Breast epithelium (tissue), 4 donors: Measurements from ENCODE around the gene E2F4. TPM values are rescaled to one million over a fixed set of nuclear protein-coding genes. Genes with fewer than 3 reads are reported as not detected.

Experiments used
- DNase-seq, 2 donors: peaks; one replicate each; pipeline ENCODE4 v3.0.0-alpha.2; 2019; ENCODE audit warnings: low spot score in 2 of 2
- H3K27ac ChIP-seq, 2 donors: fragments of 200-600 bp; sonication (generic) in 1 of 2; one replicate each; pipeline ENCODE4 v1.5.1; 2016 to 2019; ENCODE audit warnings: mild to moderate bottlenecking in 1 of 2
- H3K27me3 ChIP-seq, 2 donors: fragments of 200-600 bp; sonication (generic) in 1 of 2; one replicate each; pipeline versions ENCODE4 v1.5.1 to v1.6.0; 2017 to 2019; ENCODE audit warnings: control low read depth in 1 of 2, mild to moderate bottlenecking in 1 of 2
- H3K36me3 ChIP-seq: fragments of 200-600 bp; one replicate; pipeline ENCODE4 v1.5.1; 2019
- H3K4me1 ChIP-seq, 2 donors: fragments of 200-600 bp; sonication (generic); one replicate each; pipeline ENCODE4 v1.5.1; 2016 to 2019; ENCODE audit warnings: control low read depth in 1 of 2
- H3K4me3 ChIP-seq, 3 donors: fragments of 200-600 bp; sonication (generic); 1 replicate in 2 of 3; 2 replicates in 1 of 3; pipeline ENCODE4 v1.5.1; 2016 to 2019; ENCODE audit warnings: mild to moderate bottlenecking in 3 of 3, moderate library complexity in 2 of 3
- H3K9me3 ChIP-seq, 2 donors: fragments of 200-600 bp; sonication (generic) in 1 of 2; one replicate each; pipeline ENCODE4 v1.5.1; 2016 to 2019; ENCODE audit warnings: control low read depth in 1 of 2
- POLR2A ChIP-seq: fragments of 450-650 bp; IDR thresholded peaks from one replicate; pipeline ENCODE4 v1.6.1; 2016; ENCODE audit warnings: antibody characterized with exemption, mild to moderate bottlenecking, moderate library complexity
- POLR2AphosphoS5 ChIP-seq, 3 donors: sonication (generic); formaldehyde crosslinking; IDR thresholded peaks; one replicate each; pipeline ENCODE4 v1.6.1; 2017; ENCODE audit warnings: antibody characterized with exemption in 3 of 3
- intact Hi-C: fragments of 100-400 bp; cut with DNase I; formaldehyde crosslinking; loops from one replicate; pipeline ENCODE4 v1.15.1; 2023; ENCODE audit warnings: low total_unique reads
- total RNA-seq, 3 donors: library from RNA; depleted of rRNA; stranded (reverse); fragments of >200 nt; gene quantifications; one replicate each; pipeline ENCODE4 v1.1.0, GENCODE V29; 2016
- TF ChIP-seq, protein P1 (sequence below), 3 donors: fragments of 450-650 bp; IDR thresholded peaks; one replicate each; pipeline ENCODE4 v1.5.1; 2016 to 2017; ENCODE audit warnings: antibody characterized with exemption in 3 of 3, mild to moderate bottlenecking in 3 of 3, moderate library complexity in 3 of 3

The E2F4 gene
- total RNA-seq, 3 donors from 2014 or later, result 74.1 to 86.9 (median 76.1) TPM

DNA sequence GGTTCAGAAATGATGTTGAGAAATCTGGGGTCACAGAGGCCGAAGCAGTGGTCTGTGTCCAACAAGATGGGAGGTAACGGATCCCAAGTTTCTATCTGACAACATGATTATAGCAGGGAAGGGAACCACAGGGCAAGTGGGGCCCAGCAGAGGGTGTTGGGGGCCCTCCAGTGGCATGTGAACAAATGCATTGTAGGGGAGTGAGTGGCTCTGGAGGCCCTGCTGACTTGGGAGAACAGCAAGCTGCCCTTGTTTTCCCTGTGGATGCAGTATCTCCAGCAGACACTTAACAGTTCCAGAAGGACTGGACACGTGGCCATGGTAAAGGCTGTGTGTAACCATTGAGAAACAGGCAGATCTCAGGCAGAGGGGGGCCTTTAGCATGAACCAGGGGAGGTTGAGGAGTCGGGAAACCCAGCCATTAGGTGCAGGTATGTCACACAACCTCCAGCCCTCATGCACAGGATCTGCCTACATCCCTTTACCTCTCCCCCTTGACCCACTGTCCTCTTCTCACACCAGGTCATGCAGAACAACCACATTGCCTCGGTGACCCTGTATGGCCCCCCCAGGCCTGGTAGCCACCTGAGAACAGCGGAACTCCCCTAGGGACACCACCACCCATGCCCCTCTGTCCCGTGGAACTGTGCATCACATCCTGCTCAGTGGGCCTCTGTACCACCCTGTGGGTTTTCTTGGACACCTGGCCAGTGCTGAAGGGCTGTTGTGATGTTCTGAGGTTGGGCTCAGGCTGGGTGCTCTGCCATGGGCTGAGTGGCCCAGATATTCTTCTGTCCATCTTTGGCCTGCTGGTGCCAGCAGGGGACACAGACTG lies 45.2 kb upstream of the E2F4 start:
- DNase-seq, result peak in 1 of 2 donors; percentile 17
- intact Hi-C loops, result loop anchor here (10.0 kb wide), 2 partner anchors 152 to 182 kb away; partner anchors contain the start of gene CES3
- Histone ChIP-seq H3K36me3 (peaks cover 4% of the 10 kb centered on the region), H3K4me3 (no peak overlapping the region), H3K27ac (no peak overlapping the region), H3K27me3 (no peaks in the 10 kb centered on the region), H3K9me3 (no peaks in the 10 kb centered on the region), H3K4me1 (peaks cover 0 to 5% of the 10 kb centered on the region in 2 donors)
- TF ChIP-seq, protein P1, sequence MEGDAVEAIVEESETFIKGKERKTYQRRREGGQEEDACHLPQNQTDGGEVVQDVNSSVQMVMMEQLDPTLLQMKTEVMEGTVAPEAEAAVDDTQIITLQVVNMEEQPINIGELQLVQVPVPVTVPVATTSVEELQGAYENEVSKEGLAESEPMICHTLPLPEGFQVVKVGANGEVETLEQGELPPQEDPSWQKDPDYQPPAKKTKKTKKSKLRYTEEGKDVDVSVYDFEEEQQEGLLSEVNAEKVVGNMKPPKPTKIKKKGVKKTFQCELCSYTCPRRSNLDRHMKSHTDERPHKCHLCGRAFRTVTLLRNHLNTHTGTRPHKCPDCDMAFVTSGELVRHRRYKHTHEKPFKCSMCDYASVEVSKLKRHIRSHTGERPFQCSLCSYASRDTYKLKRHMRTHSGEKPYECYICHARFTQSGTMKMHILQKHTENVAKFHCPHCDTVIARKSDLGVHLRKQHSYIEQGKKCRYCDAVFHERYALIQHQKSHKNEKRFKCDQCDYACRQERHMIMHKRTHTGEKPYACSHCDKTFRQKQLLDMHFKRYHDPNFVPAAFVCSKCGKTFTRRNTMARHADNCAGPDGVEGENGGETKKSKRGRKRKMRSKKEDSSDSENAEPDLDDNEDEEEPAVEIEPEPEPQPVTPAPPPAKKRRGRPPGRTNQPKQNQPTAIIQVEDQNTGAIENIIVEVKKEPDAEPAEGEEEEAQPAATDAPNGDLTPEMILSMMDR (IDR thresholded peaks at IDR 0.05), result no peak
- no peak for TF ChIP-seq POLR2AphosphoS5 (IDR thresholded peaks at IDR 0.05)
- TF ChIP-seq POLR2A, result no peak

DNA sequence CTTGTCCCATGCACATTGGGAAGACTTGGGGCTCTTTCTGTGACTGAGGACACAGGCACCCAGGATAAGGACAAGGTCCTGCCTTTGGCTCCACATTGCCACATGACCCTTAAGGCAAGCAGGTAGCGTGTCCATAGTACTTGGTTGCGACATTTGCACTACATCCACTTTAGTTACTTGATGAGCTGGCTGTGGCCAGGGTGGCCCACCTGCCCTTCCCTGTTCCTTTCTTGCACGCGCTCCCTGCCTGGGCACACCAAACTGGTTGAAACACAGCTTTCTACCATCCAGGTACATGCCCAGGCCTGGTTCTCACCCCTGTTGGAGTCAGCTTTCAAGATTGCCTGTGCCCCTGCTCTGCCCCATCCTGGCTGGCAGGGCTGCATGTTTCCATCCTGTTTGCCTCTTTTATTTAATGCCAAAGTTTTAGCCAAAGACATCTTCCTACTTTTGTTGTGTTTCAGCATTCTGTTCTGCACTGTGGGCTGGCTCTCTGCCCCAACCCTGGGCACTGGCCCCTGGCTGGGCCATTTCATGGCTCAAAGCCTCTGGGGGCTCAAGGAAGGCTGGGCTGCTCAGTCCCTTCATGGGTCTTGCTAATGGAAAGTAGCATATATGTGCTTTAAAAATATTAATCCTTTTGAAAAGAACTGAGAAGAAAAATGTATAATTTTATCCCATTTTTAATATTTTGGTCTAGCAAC lies 44.4 kb upstream of the E2F4 start:
- TF ChIP-seq POLR2A, result no peak
- TF ChIP-seq POLR2AphosphoS5 (IDR thresholded peaks at IDR 0.05), result no peak
- TF ChIP-seq, protein P1 (IDR thresholded peaks at IDR 0.05), result no peak
- Histone ChIP-seq H3K27me3 (no peaks in the 10 kb centered on the region), H3K9me3 (no peaks in the 10 kb centered on the region), H3K27ac (no peak overlapping the region), H3K4me3 (no peak overlapping the region), H3K4me1 (peaks cover 0 to 5% of the 10 kb centered on the region in 2 donors), H3K36me3 (peaks cover 4% of the 10 kb centered on the region)
- intact Hi-C loops, result loop anchor here (10.0 kb wide), 2 partner anchors 153 to 183 kb away; partner anchors contain the start of gene CES3
- peak in 1 of 2 donors; percentile 30 for DNase-seq

DNA sequence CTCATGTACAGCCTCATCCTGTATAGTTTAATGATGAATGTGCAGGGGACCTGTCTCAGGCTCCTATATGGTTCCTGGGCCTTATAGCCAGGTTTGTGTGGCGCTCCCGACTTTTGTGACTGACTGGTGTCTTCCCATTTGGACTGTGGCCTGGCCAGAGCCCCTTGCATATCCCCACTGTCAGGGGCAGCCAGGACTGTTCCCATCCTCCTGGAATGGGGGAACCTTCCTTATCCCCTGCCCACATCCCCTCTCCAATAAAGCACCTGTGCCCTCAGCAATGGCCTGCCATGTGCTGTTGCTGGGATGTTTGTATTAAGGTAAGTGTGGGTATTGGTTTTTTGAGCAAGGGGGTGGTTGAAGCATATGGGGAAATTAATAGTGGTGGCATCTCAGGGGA lies 43.7 kb upstream of the E2F4 start:
- H3K27me3 ChIP-seq, result no peaks in the 10 kb centered on the region
- intact Hi-C loops, result loop anchor here (10.0 kb wide), 2 partner anchors 153 to 183 kb away; partner anchors contain the start of gene CES3
- peak in 1 of 2 donors; percentile 9 for DNase-seq
- TF ChIP-seq POLR2AphosphoS5 (IDR thresholded peaks at IDR 0.05), result no peak
- no peak for TF ChIP-seq POLR2A
- TF ChIP-seq, protein P1 (IDR thresholded peaks at IDR 0.05), result no peak
- no peaks in the 10 kb centered on the region for H3K9me3 ChIP-seq
- H3K4me1 ChIP-seq, result peaks cover 0 to 5% of the 10 kb centered on the region in 2 donors
- H3K36me3 ChIP-seq, result peaks cover 4% of the 10 kb centered on the region
- H3K4me3 ChIP-seq, result no peak overlapping the region
- H3K27ac ChIP-seq, result no peak overlapping the region

DNA sequence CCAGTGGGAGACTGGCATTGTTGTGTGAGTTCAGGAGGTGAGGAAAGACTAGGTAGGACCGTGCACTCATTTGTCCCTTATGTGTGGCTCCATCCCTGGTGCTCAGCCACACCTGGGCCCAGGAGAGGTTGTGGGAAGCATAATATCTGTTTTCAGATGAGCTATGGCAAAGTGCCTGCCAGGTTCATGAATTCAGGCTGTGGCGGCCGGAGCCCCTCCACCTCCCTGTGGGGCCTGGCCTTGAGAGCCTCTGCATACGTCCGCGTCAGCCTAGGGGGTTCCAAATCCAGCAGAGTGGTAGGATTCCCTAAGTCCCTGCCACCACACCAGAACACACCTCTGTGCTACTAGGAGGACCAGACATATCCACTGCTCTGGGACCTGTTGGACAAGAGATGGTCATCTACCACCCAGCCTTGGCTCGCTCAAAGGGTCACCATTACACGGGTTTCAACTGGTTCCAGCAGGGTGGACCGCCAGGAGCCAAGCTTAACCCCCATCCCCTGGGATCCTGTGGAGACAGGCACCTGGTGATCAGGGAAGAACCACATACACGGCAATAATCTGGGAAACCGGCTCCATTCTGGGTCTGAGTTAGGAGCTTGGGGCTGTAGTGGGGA lies 43.2 kb upstream of the E2F4 start:
- Histone ChIP-seq H3K36me3 (peaks cover 4% of the 10 kb centered on the region), H3K4me1 (peaks cover 0 to 5% of the 10 kb centered on the region in 2 donors), H3K9me3 (no peaks in the 10 kb centered on the region), H3K27ac (no peak overlapping the region), H3K27me3 (no peaks in the 10 kb centered on the region), H3K4me3 (no peak overlapping the region)
- intact Hi-C loops, result loop anchor here (10.0 kb wide), 2 partner anchors 154 to 184 kb away; partner anchors contain the start of gene CES3
- TF ChIP-seq POLR2A (no peak), POLR2AphosphoS5 (IDR thresholded peaks at IDR 0.05) (no peak)
- TF ChIP-seq, protein P1 (IDR thresholded peaks at IDR 0.05), result no peak
- DNase-seq, result no peak
